ENCODE measurements around the gene HLA-DRB1.
"Not testable (repeated sequence)": the region's sequence is repeated elsewhere in the genome, so short reads cannot be mapped to it uniquely, and the experiment has no call there.

Gene HLA-DRB1

DNA sequence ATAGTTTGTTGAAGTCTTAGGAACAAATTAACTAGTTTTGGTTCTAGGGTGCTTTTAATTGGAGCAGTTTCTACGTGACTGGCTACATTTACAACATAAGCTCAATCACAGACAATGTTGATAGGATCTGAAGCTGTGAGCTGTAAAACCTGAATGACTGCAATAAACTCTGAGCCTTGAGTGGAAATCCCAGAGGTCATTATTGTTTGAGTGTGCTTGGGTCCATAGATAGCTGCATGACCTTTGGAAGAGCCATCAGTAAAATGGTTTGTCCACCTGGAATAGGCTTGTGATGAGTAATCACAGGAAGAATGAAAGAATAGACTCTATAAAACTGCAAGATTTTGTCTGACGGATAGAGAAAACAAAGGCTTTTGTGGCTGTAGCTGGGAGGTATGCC lies 26.7 kb downstream of the HLA-DRB1 start:
- DNase-seq (ENCODE audit: low read depth) = no peak

DNA sequence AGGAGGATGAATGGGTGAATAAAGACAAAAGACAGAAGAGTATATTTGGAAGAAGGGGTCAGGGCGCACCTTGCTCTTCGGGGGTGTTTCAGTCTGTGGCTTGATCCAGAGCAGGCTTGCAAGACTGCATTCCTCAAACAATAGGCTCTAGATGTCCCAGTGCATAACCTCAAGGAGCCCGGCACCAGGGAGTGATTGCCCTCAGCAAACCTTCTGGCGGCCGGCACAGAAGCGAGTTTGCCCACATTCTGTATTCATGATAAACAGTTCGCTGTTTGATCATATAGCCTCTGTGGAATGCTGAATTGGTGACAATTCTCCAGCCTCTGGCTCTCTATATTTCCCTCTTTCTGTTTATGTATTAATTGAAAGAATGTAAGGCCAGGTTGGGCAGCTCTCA lies 29.9 kb downstream of the HLA-DRB1 start:
- no peak for DNase-seq (ENCODE audit: low read depth)

DNA sequence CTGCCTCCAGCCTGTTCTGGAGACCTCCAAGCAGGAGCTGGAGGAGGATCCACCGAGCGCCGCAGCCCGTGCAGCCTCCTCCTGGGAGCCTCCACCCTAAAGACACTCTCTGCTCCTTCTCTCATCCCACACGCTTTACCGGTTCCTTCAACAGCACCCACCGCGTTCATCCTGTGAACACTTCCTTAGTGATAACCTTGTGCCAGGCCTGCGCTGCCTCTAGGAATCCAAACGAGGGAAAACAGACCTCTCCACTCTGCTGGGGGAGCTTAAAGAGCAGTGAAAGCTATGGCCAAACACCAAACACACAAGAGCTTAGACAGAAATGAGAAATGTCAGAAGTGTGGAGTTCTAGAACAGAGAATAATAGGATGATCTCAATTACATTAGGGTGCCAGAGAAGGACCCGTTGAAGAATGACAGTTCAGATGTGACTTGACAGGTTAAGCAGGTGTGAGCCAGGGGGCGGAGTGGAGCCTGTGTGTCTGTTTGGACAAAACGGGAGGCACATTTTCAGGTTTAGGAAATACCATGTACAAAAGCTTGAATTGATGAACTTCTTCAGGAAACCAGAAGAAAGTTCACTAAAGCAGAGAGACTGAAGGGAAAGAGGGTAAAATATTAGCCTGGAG lies 31.1 kb downstream of the HLA-DRB1 start:
- no peak for DNase-seq (ENCODE audit: low read depth)

- no peak for DNase-seq (ENCODE audit: low read depth)
Observed at GRCh38 chr6:32554116-32554965, 35.3 kb downstream of the HLA-DRB1 start.

GRCh38 chr6:32553037-32553742 lies 36.5 kb downstream of the HLA-DRB1 start:
- DNase-seq (ENCODE audit: low read depth) = no peak

DNA sequence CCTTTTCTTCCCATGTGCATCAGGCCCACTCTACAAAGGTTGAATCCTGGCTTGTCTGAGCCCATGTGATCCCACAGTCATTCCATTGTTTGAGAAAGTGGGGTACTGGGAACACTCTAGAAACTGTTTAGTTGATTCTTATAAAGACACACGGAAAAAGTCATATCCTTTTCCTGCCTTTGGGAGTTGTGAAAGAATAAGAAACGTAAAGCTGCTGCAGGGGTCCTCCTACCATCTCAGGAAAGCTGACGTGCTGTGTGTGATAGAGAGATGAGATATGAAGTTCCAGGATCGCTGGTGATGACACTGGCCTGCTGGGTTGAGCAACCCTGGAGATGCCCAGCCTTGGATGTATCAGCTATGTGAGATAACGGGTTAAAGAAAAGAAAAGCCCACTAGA lies 38.2 kb downstream of the HLA-DRB1 start:
- no peak for DNase-seq (ENCODE audit: low read depth)

GRCh38 chr6:32539839-32540238 lies 49.8 kb downstream of the HLA-DRB1 start:
- no peak for DNase-seq (ENCODE audit: low read depth)

DNA sequence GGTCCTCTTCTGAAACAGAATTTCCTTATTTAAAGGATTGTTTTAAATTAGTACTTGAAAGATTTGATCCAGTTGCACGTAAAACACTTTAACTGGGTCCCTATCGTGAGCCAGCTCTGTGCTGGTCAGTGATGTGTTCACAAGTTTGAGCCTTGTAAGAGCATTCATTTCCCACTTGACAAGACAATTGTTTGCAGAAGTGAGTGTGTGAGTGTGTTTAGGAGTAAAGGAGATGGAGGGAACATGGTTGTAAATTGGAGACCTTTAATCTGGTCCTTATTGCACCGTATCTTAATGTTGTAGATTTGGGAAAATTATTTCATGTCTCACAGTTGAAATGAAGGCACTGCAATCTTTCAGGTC lies 59.2 kb downstream of the HLA-DRB1 start:
- not testable (repeated sequence) for DNase-seq (ENCODE audit: low read depth)

DNA sequence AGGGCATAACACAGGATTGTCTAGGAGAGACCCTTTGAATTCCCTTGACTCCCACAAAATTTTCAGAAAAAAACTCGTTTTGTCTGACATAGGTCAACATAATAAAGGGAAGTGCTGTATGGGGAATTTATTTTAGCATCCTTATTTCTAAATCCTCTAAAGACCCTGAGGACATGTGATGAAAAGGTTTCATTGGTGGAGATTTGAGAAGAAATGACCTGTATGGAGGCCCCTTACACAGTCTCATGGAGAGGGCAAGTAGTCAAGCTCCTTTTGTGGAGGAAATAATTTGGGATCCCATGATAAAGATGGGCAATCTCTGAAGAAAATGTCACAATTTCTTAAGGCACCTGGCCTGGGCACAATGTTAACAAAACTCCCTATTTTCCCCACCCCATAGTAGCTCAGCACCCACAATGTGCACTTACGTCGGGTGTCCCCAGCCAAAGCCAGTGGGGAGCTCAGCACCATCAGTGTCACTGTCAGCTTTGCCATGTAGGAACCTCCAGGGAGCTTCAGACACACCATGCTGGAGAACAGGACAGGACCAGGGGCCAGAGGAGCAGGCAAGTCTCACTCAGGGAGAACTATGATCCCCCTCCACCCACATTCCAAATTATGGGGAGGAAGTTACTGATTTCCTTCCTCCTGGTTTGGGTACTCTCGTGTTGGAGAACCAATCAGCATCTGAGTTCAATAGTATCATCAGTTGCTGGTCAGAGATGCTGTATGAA lies 59.8 kb downstream of the HLA-DRB1 start, which contains the start of gene HLA-DRB5:
HLA-DRB5 (minus strand) TSS at position 591 of the 734 bp plus-strand sequence; CDS start at position 528, 63 bp downstream.
- no peak for DNase-seq (ENCODE audit: low read depth)
